Gastrocnemius medialis (tissue), 4 donors: ENCODE results near the gene SYNM.

Experiments used
- CTCF ChIP-seq, 5 experiments: fragments of 450-650 bp in 3 of 5; fragments of 200-600 bp in 2 of 5; sonication (generic) in 2 of 5; IDR thresholded peaks in 4 of 5; conservative IDR thresholded peaks in 1 of 5; 1 replicate in 4 of 5; 2 replicates in 1 of 5; pipeline ENCODE4 v1.5.1; 2016 to 2019; ENCODE audit warnings: antibody characterized with exemption in 5 of 5, mild to moderate bottlenecking in 3 of 5, moderate library complexity in 3 of 5
- POLR2A ChIP-seq, 2 donors: fragments of 450-650 bp; IDR thresholded peaks; one replicate each; pipeline ENCODE4 v1.6.1; 2017; ENCODE audit warnings: antibody characterized with exemption in 2 of 2, mild to moderate bottlenecking in 2 of 2, moderate library complexity in 2 of 2

- TF ChIP-seq CTCF (IDR thresholded peaks at IDR 0.05 in 4 of 5, conservative IDR thresholded peaks at IDR 0.05 in 1 of 5) = no peak
- TF ChIP-seq POLR2A (IDR thresholded peaks at IDR 0.05) = no peak
Observed at GRCh38 chr15:99101501-99101900, 3.4 kb upstream of the SYNM start.
